Vagina (tissue), 2 donors: Measurements from ENCODE around the gene CMTM3. TPM values are rescaled to one million over a fixed set of nuclear protein-coding genes. Genes with fewer than 3 reads are reported as not detected.

Source experiments
- DNase-seq, 2 donors: peaks; one replicate each; pipeline ENCODE4 v3.0.0-alpha.2; 2017; ENCODE audit errors: extremely low spot score in 2 of 2
- H3K27ac ChIP-seq: fragments of 200-600 bp; sonication (generic); one replicate; pipeline ENCODE4 v1.5.1; 2019
- H3K27me3 ChIP-seq: fragments of 200-600 bp; sonication (generic); one replicate; pipeline ENCODE4 v1.5.1; 2019
- H3K36me3 ChIP-seq, 2 donors: fragments of 200-600 bp; sonication (generic); one replicate each; pipeline ENCODE4 v1.5.1; 2017 to 2019
- H3K4me1 ChIP-seq: fragments of 200-600 bp; sonication (generic); one replicate; pipeline ENCODE4 v1.5.1; 2019
- H3K4me3 ChIP-seq, 2 donors: fragments of 200-600 bp; sonication (generic); 1 replicate in 1 of 2; 2 replicates in 1 of 2; pipeline ENCODE4 v1.5.1; 2016 to 2019
- H3K9me3 ChIP-seq: fragments of 200-600 bp; sonication (generic); one replicate; pipeline ENCODE4 v1.5.1; 2019
- CTCF ChIP-seq, 3 experiments: fragments of 450-650 bp in 2 of 3; fragments of 200-600 bp in 1 of 3; sonication (generic) in 1 of 3; IDR thresholded peaks; one replicate each; pipeline ENCODE4 v1.5.1; 2017 to 2019; ENCODE audit warnings: antibody characterized with exemption in 3 of 3, mild to moderate bottlenecking in 2 of 3, moderate library complexity in 2 of 3
- POLR2A ChIP-seq, 2 donors: fragments of 450-650 bp; IDR thresholded peaks; one replicate each; pipeline ENCODE4 v1.6.1; 2017; ENCODE audit warnings: antibody characterized with exemption in 2 of 2, mild to moderate bottlenecking in 2 of 2, moderate library complexity in 2 of 2
- POLR2AphosphoS5 ChIP-seq, 2 donors: sonication (generic); formaldehyde crosslinking; IDR thresholded peaks; one replicate each; pipeline ENCODE4 v1.9.0; 2017; ENCODE audit warnings: antibody characterized with exemption in 2 of 2, mild to moderate bottlenecking in 2 of 2, low read depth in 1 of 2; ENCODE audit not compliant: insufficient read depth in 1 of 2
- intact Hi-C: fragments of 100-400 bp; cut with DNase I; formaldehyde crosslinking; loops from one replicate; pipeline ENCODE4 v1.15.1; 2023
- total RNA-seq: library from RNA; depleted of rRNA; stranded (reverse); fragments of >200 nt; gene quantifications from one replicate; pipeline ENCODE4 v1.2.3, GENCODE V29; 2016

CMTM3 gene
- total RNA-seq, 1 donor from 2014 or later = 47.9 TPM

- H3K36me3 ChIP-seq = no peaks in the 10 kb centered on the region
- no peak overlapping the region for H3K27ac ChIP-seq
- no peak for DNase-seq
These were observed 44.7 kb downstream of the CMTM3 start for GRCh38 chr16:66649167-66649566.

GRCh38 chr16:66649636-66650205 lies 45.2 kb downstream of the CMTM3 start:
- TF ChIP-seq CTCF (IDR thresholded peaks at IDR 0.05) = no peak
- no peak for TF ChIP-seq POLR2AphosphoS5 (IDR thresholded peaks at IDR 0.05; ENCODE audit: insufficient read depth in 1 of 2, low read depth in 1 of 2)
- no peak for TF ChIP-seq POLR2A (IDR thresholded peaks at IDR 0.05)
- DNase-seq = no peak
- Histone ChIP-seq H3K9me3 (no peaks in the 10 kb centered on the region), H3K36me3 (no peaks in the 10 kb centered on the region), H3K27me3 (no peaks in the 10 kb centered on the region), H3K4me1 (peaks cover 17% of the 10 kb centered on the region), H3K4me3 (no peak overlapping the region), H3K27ac (no peak overlapping the region)
- intact Hi-C loops = no loop called here

More at GRCh38 chr16:66649167-66649566, 44.7 kb downstream of the CMTM3 start:
- Histone ChIP-seq H3K9me3 (no peaks in the 10 kb centered on the region), H3K4me3 (no peak overlapping the region), H3K27me3 (no peaks in the 10 kb centered on the region), H3K4me1 (peaks cover 17% of the 10 kb centered on the region)
- no peak for TF ChIP-seq POLR2AphosphoS5 (IDR thresholded peaks at IDR 0.05; ENCODE audit: insufficient read depth in 1 of 2, low read depth in 1 of 2)
- TF ChIP-seq POLR2A (IDR thresholded peaks at IDR 0.05) = no peak
- no peak for TF ChIP-seq CTCF (IDR thresholded peaks at IDR 0.05)
- intact Hi-C loops = no loop called here

GRCh38 chr16:66650707-66651473 lies 46.4 kb downstream of the CMTM3 start:
- Histone ChIP-seq H3K36me3 (no peaks in the 10 kb centered on the region), H3K4me3 (no peak overlapping the region), H3K9me3 (no peaks in the 10 kb centered on the region), H3K4me1 (peaks cover 17% of the 10 kb centered on the region), H3K27me3 (no peaks in the 10 kb centered on the region), H3K27ac (no peak overlapping the region)
- TF ChIP-seq POLR2A (IDR thresholded peaks at IDR 0.05) (no peak), POLR2AphosphoS5 (IDR thresholded peaks at IDR 0.05; ENCODE audit: insufficient read depth in 1 of 2, low read depth in 1 of 2) (peak in 1 of 2 donors; percentile 13), CTCF (IDR thresholded peaks at IDR 0.05) (peak; percentile 64 to 80 (median 69))
- intact Hi-C loops = no loop called here
- DNase-seq = no peak

- H3K4me3 ChIP-seq = no peak overlapping the region
These were observed 46.9 kb downstream of the CMTM3 start for GRCh38 chr16:66651474-66651765.

More at GRCh38 chr16:66651474-66651765, 46.9 kb downstream of the CMTM3 start:
- H3K36me3 ChIP-seq = no peaks in the 10 kb centered on the region
- H3K9me3 ChIP-seq = no peaks in the 10 kb centered on the region
- DNase-seq = no peak
- peaks cover 17% of the 10 kb centered on the region for H3K4me1 ChIP-seq
- intact Hi-C loops = no loop called here
- H3K27me3 ChIP-seq = no peaks in the 10 kb centered on the region
- TF ChIP-seq CTCF (IDR thresholded peaks at IDR 0.05) (no peak), POLR2A (IDR thresholded peaks at IDR 0.05) (no peak), POLR2AphosphoS5 (IDR thresholded peaks at IDR 0.05; ENCODE audit: insufficient read depth in 1 of 2, low read depth in 1 of 2) (no peak)
- no peak overlapping the region for H3K27ac ChIP-seq
